ENCODE results near the gene SYK. TPM values are rescaled to one million over a fixed set of nuclear protein-coding genes. Genes with fewer than 3 reads are reported as not detected.

The SYK gene
- total and polyA plus RNA-seq, 2 donors (not counting 1 experiment from before 2014, with no cell fraction given), result 60.3 to 242 TPM

GRCh38 chr9:90801973-90802322 lies 329 bp downstream of the SYK start:
- Histone ChIP-seq H3K36me3 (replicated peaks in 1 of 2; ENCODE audit: control extremely low read depth in 1 of 2, control insufficient read depth in 1 of 2, extremely low read depth in 1 of 2, insufficient read depth in 2 of 2, low read length in 1 of 2) (peaks cover 0 to 7% of the 10 kb centered on the region in 2 experiments), H3K27me3 (replicated peaks in 1 of 4; ENCODE audit: control extremely low read depth in 1 of 4, control insufficient read depth in 3 of 4, insufficient read depth in 4 of 4, low read length in 3 of 4) (no peaks in the 10 kb centered on the region), H3K4me3 (ENCODE audit: control extremely low read depth in 1 of 5, extremely low read depth in 1 of 5, insufficient read depth in 1 of 5, low read depth in 2 of 5, low read length in 4 of 5) (peak overlapping the region; percentile 87 to 98 (median 93)), H4K20me1 (ENCODE audit: control insufficient read depth, insufficient read depth, low read length, poor library complexity, severe bottlenecking) (peaks cover 8% of the 10 kb centered on the region), H2AFZ (ENCODE audit: insufficient read depth, low read depth, low read length, poor library complexity, severe bottlenecking) (peak overlapping the region; percentile 81), H3K27ac (ENCODE audit: low read length in 2 of 2) (peak overlapping the region; percentile 87 to 93), H3K9ac (ENCODE audit: low read length) (peak overlapping the region; percentile 96), H3K9me3 (ENCODE audit: control extremely low read depth in 1 of 3, control insufficient read depth in 2 of 3, insufficient read depth in 1 of 3, low read length in 2 of 3) (no peaks in the 10 kb centered on the region), H3K4me1 (ENCODE audit: control insufficient read depth in 2 of 2, insufficient read depth in 2 of 2, low read length in 2 of 2) (peaks cover 49 to 51% of the 10 kb centered on the region in 2 donors), H3K79me2 (ENCODE audit: control insufficient read depth, insufficient read depth, low read length) (peaks cover 68% of the 10 kb centered on the region), H3K4me2 (replicated peaks; ENCODE audit: low read depth, low read length, poor library complexity, severe bottlenecking) (peak overlapping the region; percentile 87)
- peak overlapping the region; percentile 92 for H3K27ac Mint-ChIP-seq
- ChIA-PET POLR2A (interaction anchor here (1.0 to 2.6 kb wide), 7 partner anchors 9 to 29 kb away, joined by 4 to 20 read pairs (median 9); no protein-coding TSS in a partner anchor), CTCF (interaction anchor here (0.9 to 3.4 kb wide), 10 partner anchors 10 to 58 kb away, joined by 3 to 18 read pairs (median 6); no protein-coding TSS in a partner anchor)
- TF ChIP-seq CTCF (IDR thresholded peaks at IDR 0.05) (no peak), EZH2 (IDR thresholded peaks at IDR 0.05; ENCODE audit: borderline replicate concordance, insufficient read depth, low read depth, low read length, poor library complexity, severe bottlenecking) (no peak)
- peak; percentile 6 for ATAC-seq (ENCODE audit: low read depth)
- H3K9me3 Mint-ChIP-seq (ENCODE audit: insufficient read depth), result no peaks in the 10 kb centered on the region
- peaks cover 68% of the 10 kb centered on the region for H3K4me1 Mint-ChIP-seq
- H3K27me3 Mint-ChIP-seq, result no peaks in the 10 kb centered on the region
- intact Hi-C loops (cut with micrococcal nuclease), result loop anchor here (1.0 to 2.0 kb wide), 5 partner anchors 13 to 47 kb away; no protein-coding TSS in a partner anchor
- WGBS (ENCODE audit: insufficient coverage), result under 1% methylated on average over 29 of the region's 29 CpGs
- DNase-seq, result no peak
- peak overlapping the region; percentile 97 for H3K4me3 Mint-ChIP-seq

DNA sequence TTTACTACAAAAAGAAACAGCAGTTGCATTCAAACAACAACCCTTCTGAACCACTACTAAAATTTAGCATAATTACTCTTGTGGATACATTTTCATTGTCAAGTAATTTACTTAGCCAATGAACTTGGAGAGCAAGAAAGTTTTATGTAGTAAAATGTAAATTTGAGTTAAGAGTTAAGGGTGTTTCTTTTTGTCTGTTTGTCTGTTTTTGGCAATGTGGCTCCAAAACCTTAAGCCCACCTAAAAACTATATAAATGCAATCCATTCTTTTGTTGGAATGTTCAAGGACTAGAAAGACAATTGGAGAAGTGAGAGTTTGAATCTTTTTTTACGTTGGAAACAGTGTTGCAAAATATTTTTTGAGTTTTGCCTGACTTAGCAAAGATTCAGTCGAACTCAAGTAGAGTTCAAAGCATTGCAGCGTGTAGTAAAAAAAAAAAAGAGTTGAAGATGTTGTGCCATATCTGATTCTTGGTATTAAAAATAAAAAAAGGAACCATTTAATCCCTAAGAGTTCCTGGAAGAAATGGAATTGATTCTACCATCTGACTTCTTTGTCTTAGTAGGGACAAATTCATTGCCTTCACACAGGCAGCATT lies 867 bp downstream of the SYK start:
- Mint-ChIP-seq H3K4me1 (peaks cover 73% of the 10 kb centered on the region), H3K27ac (peak overlapping the region; percentile 92), H3K9me3 (ENCODE audit: insufficient read depth) (no peaks in the 10 kb centered on the region), H3K4me3 (peak overlapping the region; percentile 97), H3K27me3 (no peaks in the 10 kb centered on the region)
- H3K36me3 ChIP-seq (replicated peaks in 1 of 2; ENCODE audit: control extremely low read depth in 1 of 2, control insufficient read depth in 1 of 2, extremely low read depth in 1 of 2, insufficient read depth in 2 of 2, low read length in 1 of 2), result peaks cover 0 to 13% of the 10 kb centered on the region in 2 experiments
- DNase-seq (peak; percentile 44), ATAC-seq (ENCODE audit: low read depth) (no peak)
- peak overlapping the region; percentile 87 to 98 (median 93) for H3K4me3 ChIP-seq (ENCODE audit: control extremely low read depth in 1 of 5, extremely low read depth in 1 of 5, insufficient read depth in 1 of 5, low read depth in 2 of 5, low read length in 4 of 5)
- H3K4me2 ChIP-seq (replicated peaks; ENCODE audit: low read depth, low read length, poor library complexity, severe bottlenecking), result peak overlapping the region; percentile 87
- CTCF ChIA-PET, result interaction anchor here (0.9 to 3.4 kb wide), 11 partner anchors 11 to 58 kb away, joined by 3 to 18 read pairs (median 6); no protein-coding TSS in a partner anchor
- H3K27ac ChIP-seq (ENCODE audit: low read length in 2 of 2), result peak overlapping the region; percentile 87 to 93
- POLR2A ChIA-PET, result interaction anchor here (1.0 to 2.6 kb wide), 8 partner anchors 9 to 29 kb away, joined by 4 to 20 read pairs (median 8); no protein-coding TSS in a partner anchor
- H3K79me2 ChIP-seq (ENCODE audit: control insufficient read depth, insufficient read depth, low read length), result peaks cover 73% of the 10 kb centered on the region
- H3K27me3 ChIP-seq (replicated peaks in 1 of 4; ENCODE audit: control extremely low read depth in 1 of 4, control insufficient read depth in 3 of 4, insufficient read depth in 4 of 4, low read length in 3 of 4), result no peaks in the 10 kb centered on the region
- peak overlapping the region; percentile 81 for H2AFZ ChIP-seq (ENCODE audit: insufficient read depth, low read depth, low read length, poor library complexity, severe bottlenecking)
- H4K20me1 ChIP-seq (ENCODE audit: control insufficient read depth, insufficient read depth, low read length, poor library complexity, severe bottlenecking), result peaks cover 14% of the 10 kb centered on the region
- H3K9ac ChIP-seq (ENCODE audit: low read length), result peak overlapping the region; percentile 96
- 0% methylated on average over 1 of the region's 3 CpGs for WGBS (ENCODE audit: insufficient coverage)
- TF ChIP-seq CTCF (IDR thresholded peaks at IDR 0.05), result no peak
- TF ChIP-seq EZH2 (IDR thresholded peaks at IDR 0.05; ENCODE audit: borderline replicate concordance, insufficient read depth, low read depth, low read length, poor library complexity, severe bottlenecking), result no peak
- H3K9me3 ChIP-seq (ENCODE audit: control extremely low read depth in 1 of 3, control insufficient read depth in 2 of 3, insufficient read depth in 1 of 3, low read length in 2 of 3), result no peaks in the 10 kb centered on the region
- H3K4me1 ChIP-seq (ENCODE audit: control insufficient read depth in 2 of 2, insufficient read depth in 2 of 2, low read length in 2 of 2), result peaks cover 54 to 56% of the 10 kb centered on the region in 2 donors
- intact Hi-C loops (cut with micrococcal nuclease), result no loop called here

Measured in B cell (primary cell).